ENCODE results near the gene DUSP15.

The DUSP15 gene

GRCh38 chr20:31894980-31895675 lies 24.8 kb upstream of the DUSP15 start:
- no peak for DNase-seq (ENCODE audit: extremely low read depth in 1 of 2, low read depth in 1 of 2)

- no peak for DNase-seq (ENCODE audit: extremely low read depth in 1 of 2, low read depth in 1 of 2)
Observed at GRCh38 chr20:31890646-31891045, 20.3 kb upstream of the DUSP15 start.

GRCh38 chr20:31883829-31884228 lies 13.5 kb upstream of the DUSP15 start:
- no peak for DNase-seq (ENCODE audit: extremely low read depth in 1 of 2, low read depth in 1 of 2)

- no peak for DNase-seq (ENCODE audit: extremely low read depth in 1 of 2, low read depth in 1 of 2)
Observed at GRCh38 chr20:31881945-31882344, 11.6 kb upstream of the DUSP15 start.

GRCh38 chr20:31879143-31879987 lies 9.0 kb upstream of the DUSP15 start:
- DNase-seq (ENCODE audit: extremely low read depth in 1 of 2, low read depth in 1 of 2), result peak; percentile 60 to 83

- DNase-seq (ENCODE audit: extremely low read depth in 1 of 2, low read depth in 1 of 2), result no peak
Observed at GRCh38 chr20:31877684-31878083, 7.4 kb upstream of the DUSP15 start.

- DNase-seq (ENCODE audit: extremely low read depth in 1 of 2, low read depth in 1 of 2), result no peak
Observed at GRCh38 chr20:31875671-31876070, 5.3 kb upstream of the DUSP15 start.

GRCh38 chr20:31872406-31872805 lies 2.1 kb upstream of the DUSP15 start:
- no peak for DNase-seq (ENCODE audit: extremely low read depth in 1 of 2, low read depth in 1 of 2)

- DNase-seq (ENCODE audit: extremely low read depth in 1 of 2, low read depth in 1 of 2), result no peak
Observed at GRCh38 chr20:31871618-31871954, 1.3 kb upstream of the DUSP15 start.

- DNase-seq (ENCODE audit: extremely low read depth in 1 of 2, low read depth in 1 of 2), result no peak
Observed at GRCh38 chr20:31870726-31871617, 645 bp upstream of the DUSP15 start.

- no peak for DNase-seq (ENCODE audit: extremely low read depth in 1 of 2, low read depth in 1 of 2)
Observed at GRCh38 chr20:31869673-31869941, 720 bp downstream of the DUSP15 start.

GRCh38 chr20:31868853-31869672 lies 1.3 kb downstream of the DUSP15 start:
- no peak for DNase-seq (ENCODE audit: extremely low read depth in 1 of 2, low read depth in 1 of 2)

- DNase-seq (ENCODE audit: extremely low read depth in 1 of 2, low read depth in 1 of 2), result no peak
Observed at GRCh38 chr20:31866221-31866620, 4.1 kb downstream of the DUSP15 start.

- no peak for DNase-seq (ENCODE audit: extremely low read depth in 1 of 2, low read depth in 1 of 2)
Observed at GRCh38 chr20:31864521-31865400, 5.6 kb downstream of the DUSP15 start.

- no peak for DNase-seq (ENCODE audit: extremely low read depth in 1 of 2, low read depth in 1 of 2)
Observed at GRCh38 chr20:31863296-31864085, 6.8 kb downstream of the DUSP15 start.

GRCh38 chr20:31862506-31862905 lies 7.8 kb downstream of the DUSP15 start:
- DNase-seq (ENCODE audit: extremely low read depth in 1 of 2, low read depth in 1 of 2), result no peak

- no peak for DNase-seq (ENCODE audit: extremely low read depth in 1 of 2, low read depth in 1 of 2)
Observed at GRCh38 chr20:31862157-31862470, 8.2 kb downstream of the DUSP15 start.

GRCh38 chr20:31861385-31862156 lies 8.8 kb downstream of the DUSP15 start:
- peak; percentile 39 to 61 for DNase-seq (ENCODE audit: extremely low read depth in 1 of 2, low read depth in 1 of 2)

- DNase-seq (ENCODE audit: extremely low read depth in 1 of 2, low read depth in 1 of 2), result no peak
Observed at GRCh38 chr20:31861135-31861384, 9.3 kb downstream of the DUSP15 start.
